Measurements from ENCODE around the gene LMOD3.

LMOD3 gene

GRCh38 chr3:69102384-69102783 lies 20.0 kb downstream of the LMOD3 start:
- Histone ChIP-seq H3K4me2 (ENCODE audit: low read depth, low read length, poor library complexity, severe bottlenecking) (no peak overlapping the region), H3K4me3 (ENCODE audit: insufficient read depth, low read length, poor library complexity, severe bottlenecking) (no peak overlapping the region), H3K36me3 (ENCODE audit: low read length) (peaks cover 4% of the 10 kb centered on the region; the same call in 1 of the 2 replicates), H3K9me2 (replicated peaks; ENCODE audit: insufficient read depth, low read length) (no peaks in the 10 kb centered on the region), H3K27ac (ENCODE audit: low read depth, low read length) (no peak overlapping the region), H2AFZ (ENCODE audit: low read depth, low read length, severe bottlenecking) (no peak overlapping the region), H3K27me3 (ENCODE audit: low read length) (no peaks in the 10 kb centered on the region), H3F3A (ENCODE audit: insufficient read depth) (0 out of 2 replicates have a peak, but pooled peaks cover 5% of the 10 kb centered on the region), H3K79me2 (ENCODE audit: insufficient read depth, low read length) (peaks cover 4% of the 10 kb centered on the region; the same call in 1 of the 2 replicates), H4K20me1 (ENCODE audit: low read depth, low read length) (no peaks in the 10 kb centered on the region), H3K9me3 (ENCODE audit: insufficient read depth, low read length) (no peaks in the 10 kb centered on the region), H3K9ac (ENCODE audit: low read length) (no peak overlapping the region)
- TF ChIP-seq CTCF (IDR thresholded peaks at IDR 0.05; ENCODE audit: insufficient read depth, low read length, poor library complexity, severe bottlenecking) (no peak), EZH2phosphoT487 (conservative IDR thresholded peaks at IDR 0.05; ENCODE audit: low read length) (no peak)

DNA sequence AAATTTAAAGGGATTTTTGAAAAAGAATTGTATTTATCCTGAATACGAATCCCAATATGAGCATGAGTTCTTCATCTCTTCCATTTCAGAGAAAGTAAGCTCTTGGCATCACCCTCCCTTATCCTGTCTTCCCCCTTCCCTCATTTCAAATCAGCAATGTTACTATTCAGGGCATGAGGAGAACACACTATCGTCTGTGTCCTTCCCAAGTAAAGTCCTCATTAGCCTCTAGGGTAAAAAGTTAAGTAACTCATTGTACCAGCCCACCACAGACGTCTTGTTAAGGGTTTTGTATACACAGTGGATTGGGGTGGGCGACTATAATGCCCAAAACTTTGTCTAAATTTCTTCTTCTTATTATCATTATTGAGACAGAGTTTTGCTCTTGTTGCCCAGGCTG lies 22.8 kb downstream of the LMOD3 start:
- H3K27me3 ChIP-seq (ENCODE audit: low read length) = no peaks in the 10 kb centered on the region
- H3F3A ChIP-seq (ENCODE audit: insufficient read depth) = 0 out of 2 replicates have a peak, but pooled peaks cover 5% of the 10 kb centered on the region
- H3K36me3 ChIP-seq (ENCODE audit: low read length) = no peaks in the 10 kb centered on the region
- H3K4me2 ChIP-seq (ENCODE audit: low read depth, low read length, poor library complexity, severe bottlenecking) = no peak overlapping the region
- peaks cover 26% of the 10 kb centered on the region; the same call in 1 of the 2 replicates for H3K79me2 ChIP-seq (ENCODE audit: insufficient read depth, low read length)
- no peak overlapping the region for H3K4me3 ChIP-seq (ENCODE audit: insufficient read depth, low read length, poor library complexity, severe bottlenecking)
- H2AFZ ChIP-seq (ENCODE audit: low read depth, low read length, severe bottlenecking) = no peak overlapping the region
- no peak for TF ChIP-seq EZH2phosphoT487 (conservative IDR thresholded peaks at IDR 0.05; ENCODE audit: low read length)
- TF ChIP-seq CTCF (IDR thresholded peaks at IDR 0.05; ENCODE audit: insufficient read depth, low read length, poor library complexity, severe bottlenecking) = no peak
- H3K27ac ChIP-seq (ENCODE audit: low read depth, low read length) = no peak overlapping the region
- H3K9me2 ChIP-seq (replicated peaks; ENCODE audit: insufficient read depth, low read length) = no peaks in the 10 kb centered on the region
- no peaks in the 10 kb centered on the region for H4K20me1 ChIP-seq (ENCODE audit: low read depth, low read length)
- H3K9me3 ChIP-seq (ENCODE audit: insufficient read depth, low read length) = no peaks in the 10 kb centered on the region
- H3K9ac ChIP-seq (ENCODE audit: low read length) = no peak overlapping the region

DNA sequence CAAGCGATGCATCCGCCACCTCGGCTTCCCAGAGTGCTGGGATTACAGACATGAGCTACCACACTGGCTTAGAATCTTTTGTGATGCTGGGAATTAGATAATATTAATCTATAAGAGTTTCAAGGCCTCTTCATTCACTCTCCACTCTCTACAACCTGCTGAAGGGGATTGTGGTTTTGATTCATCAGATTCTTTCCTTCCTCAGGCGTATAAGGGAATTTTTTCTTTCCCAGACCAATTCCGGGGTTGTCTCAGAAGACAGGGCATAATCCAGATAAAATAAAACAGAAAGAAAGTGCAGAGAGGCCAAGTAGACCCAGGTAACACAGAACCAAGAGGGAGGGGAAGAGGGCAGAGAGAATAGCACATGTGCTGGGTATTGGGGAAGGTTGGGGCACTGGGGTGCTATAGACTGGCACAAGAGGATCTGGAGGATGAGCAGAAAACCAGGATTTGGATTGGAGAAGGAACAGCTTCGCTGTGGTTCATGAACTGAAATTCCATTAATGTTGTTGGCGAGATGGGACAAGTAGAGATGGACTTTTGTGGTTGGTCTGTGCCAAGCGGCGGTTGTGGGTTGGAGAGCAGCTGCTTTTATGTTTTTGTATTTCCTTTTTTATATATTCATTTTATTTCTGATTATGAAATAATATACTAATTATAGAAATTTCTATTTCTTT lies 24.8 kb downstream of the LMOD3 start:
- no peak overlapping the region for H3K27ac ChIP-seq (ENCODE audit: low read depth, low read length)
- H3K9me3 ChIP-seq (ENCODE audit: insufficient read depth, low read length) = no peaks in the 10 kb centered on the region
- no peaks in the 10 kb centered on the region for H3K36me3 ChIP-seq (ENCODE audit: low read length)
- no peak overlapping the region for H2AFZ ChIP-seq (ENCODE audit: low read depth, low read length, severe bottlenecking)
- no peak overlapping the region for H3K4me2 ChIP-seq (ENCODE audit: low read depth, low read length, poor library complexity, severe bottlenecking)
- no peak overlapping the region for H3K4me3 ChIP-seq (ENCODE audit: insufficient read depth, low read length, poor library complexity, severe bottlenecking)
- no peaks in the 10 kb centered on the region for H3F3A ChIP-seq (ENCODE audit: insufficient read depth)
- H3K27me3 ChIP-seq (ENCODE audit: low read length) = no peaks in the 10 kb centered on the region
- no peak for TF ChIP-seq CTCF (IDR thresholded peaks at IDR 0.05; ENCODE audit: insufficient read depth, low read length, poor library complexity, severe bottlenecking)
- no peak for TF ChIP-seq EZH2phosphoT487 (conservative IDR thresholded peaks at IDR 0.05; ENCODE audit: low read length)
- H3K9ac ChIP-seq (ENCODE audit: low read length) = no peak overlapping the region
- no peaks in the 10 kb centered on the region for H3K9me2 ChIP-seq (replicated peaks; ENCODE audit: insufficient read depth, low read length)
- H3K79me2 ChIP-seq (ENCODE audit: insufficient read depth, low read length) = peaks cover 40% of the 10 kb centered on the region
- no peaks in the 10 kb centered on the region for H4K20me1 ChIP-seq (ENCODE audit: low read depth, low read length)
